Fibroblast of the aortic adventitia (primary cell): ENCODE results near the gene SLCO1B3. TPM values are rescaled to one million over a fixed set of nuclear protein-coding genes. Genes with fewer than 3 reads are reported as not detected.

Experiments
- DNase-seq: peaks from one replicate; pipeline ENCODE4 v3.0.0-alpha.2; 2010; ENCODE audit warnings: low read depth
- H3K4me3 ChIP-seq: 2 replicates; pipeline ENCODE4 v1.5.1; 2011; ENCODE audit warnings: low read depth, mild to moderate bottlenecking, control low read depth, low read length, moderate library complexity
- CTCF ChIP-seq: IDR thresholded peaks from 2 replicates; pipeline ENCODE4 v1.5.1; 2011; ENCODE audit warnings: mild to moderate bottlenecking, low read length, control low read depth, inconsistent platforms; ENCODE audit not compliant: insufficient read depth
- total RNA-seq: library from RNA; depleted of rRNA; stranded (reverse); fragments of >200 nt; gene quantifications from 2 replicates; pipeline ENCODE4 v1.2.3, GENCODE V29; 2012; ENCODE audit warnings: low replicate concordance

SLCO1B3 gene
- total RNA-seq, 1 donor, result not detected

- no peak for DNase-seq
- H3K4me3 ChIP-seq, result no peak overlapping the region
- no peak for TF ChIP-seq CTCF
Observed at GRCh38 chr12:20801035-20801434, 9.5 kb upstream of the SLCO1B3 start.

DNA sequence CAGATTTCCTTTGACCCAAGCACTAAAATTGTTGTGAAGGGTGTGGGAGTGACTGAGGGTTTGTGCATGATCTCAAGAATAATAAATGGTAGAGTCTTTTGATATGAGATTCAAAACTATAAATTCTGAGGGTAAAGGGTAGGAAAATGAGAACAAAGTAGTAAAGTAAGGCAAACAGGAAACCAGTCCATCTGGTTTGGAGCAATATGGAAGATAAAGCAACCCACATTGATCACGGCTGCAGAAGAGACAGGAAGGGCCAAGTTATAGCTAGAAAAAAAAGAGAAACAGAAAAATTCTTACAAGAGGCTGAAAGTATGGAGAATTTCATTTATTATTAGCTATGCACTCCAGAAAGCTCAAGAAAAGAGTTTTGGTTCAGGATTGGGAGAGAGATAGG lies 4.6 kb upstream of the SLCO1B3 start:
- no peak for DNase-seq
- no peak for TF ChIP-seq CTCF
- H3K4me3 ChIP-seq, result no peak overlapping the region

GRCh38 chr12:20807192-20808080 lies 3.1 kb upstream of the SLCO1B3 start:
- DNase-seq, result no peak
- no peak overlapping the region for H3K4me3 ChIP-seq
- no peak for TF ChIP-seq CTCF

GRCh38 chr12:20808521-20808920 lies 2.0 kb upstream of the SLCO1B3 start:
- no peak for DNase-seq
- no peak for TF ChIP-seq CTCF
- H3K4me3 ChIP-seq, result no peak overlapping the region

DNA sequence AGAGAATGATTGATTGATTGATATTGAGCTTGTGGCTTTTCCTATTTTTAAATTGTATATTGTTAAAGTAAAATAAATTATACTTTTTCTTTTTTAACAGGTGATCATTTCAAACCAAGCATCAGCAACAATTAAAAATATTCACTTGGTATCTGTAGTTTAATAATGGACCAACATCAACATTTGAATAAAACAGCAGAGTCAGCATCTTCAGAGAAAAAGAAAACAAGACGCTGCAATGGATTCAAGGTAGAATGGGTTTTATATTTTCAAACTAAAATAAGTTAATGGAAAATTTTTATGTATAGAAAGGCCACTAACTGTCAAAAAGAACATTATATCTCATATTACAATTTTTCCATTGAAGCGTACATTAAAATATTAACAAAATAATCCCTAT lies 5.1 kb downstream of the SLCO1B3 start:
- H3K4me3 ChIP-seq, result no peak overlapping the region
- TF ChIP-seq CTCF, result no peak
- no peak for DNase-seq

- no peak overlapping the region for H3K4me3 ChIP-seq
- no peak for DNase-seq
- no peak for TF ChIP-seq CTCF
Observed at GRCh38 chr12:20822415-20822814, 11.9 kb downstream of the SLCO1B3 start.
